Gastrocnemius medialis (tissue), 4 donors: ENCODE results near the gene TAS1R3. TPM values are rescaled to one million over a fixed set of nuclear protein-coding genes. Genes with fewer than 3 reads are reported as not detected.

ENCODE experiments used
- ATAC-seq, 2 donors: fragments of 150-250 bp; one replicate each; pipeline ENCODE4 v1.9.1; 2016
- DNase-seq, 2 donors: peaks; one replicate each; pipeline ENCODE4 v3.0.0-alpha.2; 2019
- H3K27ac ChIP-seq, 4 donors: fragments of 200-600 bp; sonication (generic); 1 replicate in 1 of 4; 2 replicates in 3 of 4; pipeline ENCODE4 v1.5.1; 2016 to 2018; ENCODE audit warnings: mild to moderate bottlenecking in 2 of 4, moderate library complexity in 1 of 4
- H3K27me3 ChIP-seq, 3 donors: fragments of 200-600 bp; sonication (generic) in 2 of 3; 1 replicate in 1 of 3; 2 replicates in 2 of 3; pipeline versions ENCODE4 v1.5.1 to v1.6.0; 2016 to 2019; ENCODE audit warnings: mild to moderate bottlenecking in 1 of 3, moderate library complexity in 1 of 3
- H3K36me3 ChIP-seq, 2 donors: fragments of 200-600 bp; sonication (generic) in 1 of 2; one replicate each; pipeline ENCODE4 v1.5.1; 2017 to 2018
- H3K4me1 ChIP-seq, 2 donors: fragments of 200-600 bp; sonication (generic) in 1 of 2; one replicate each; pipeline ENCODE4 v1.5.1; 2016 to 2017; ENCODE audit warnings: mild to moderate bottlenecking in 2 of 2
- H3K4me3 ChIP-seq, 4 donors: fragments of 200-600 bp; sonication (generic) in 3 of 4; 1 replicate in 1 of 4; 2 replicates in 3 of 4; pipeline ENCODE4 v1.5.1; 2016 to 2019; ENCODE audit warnings: mild to moderate bottlenecking in 2 of 4
- H3K9me3 ChIP-seq, 3 donors: fragments of 200-600 bp; sonication (generic) in 2 of 3; 1 replicate in 1 of 3; 2 replicates in 2 of 3; pipeline ENCODE4 v1.5.1; 2016 to 2019
- CTCF ChIP-seq, 5 experiments: fragments of 450-650 bp in 3 of 5; fragments of 200-600 bp in 2 of 5; sonication (generic) in 2 of 5; IDR thresholded peaks in 4 of 5; conservative IDR thresholded peaks in 1 of 5; 1 replicate in 4 of 5; 2 replicates in 1 of 5; pipeline ENCODE4 v1.5.1; 2016 to 2019; ENCODE audit warnings: antibody characterized with exemption in 5 of 5, mild to moderate bottlenecking in 3 of 5, moderate library complexity in 3 of 5
- POLR2A ChIP-seq, 2 donors: fragments of 450-650 bp; IDR thresholded peaks; one replicate each; pipeline ENCODE4 v1.6.1; 2017; ENCODE audit warnings: antibody characterized with exemption in 2 of 2, mild to moderate bottlenecking in 2 of 2, moderate library complexity in 2 of 2
- in situ Hi-C, 4 donors: fragments of 200-750 bp; cut with MboI; loops; one replicate each; pipeline versions ENCODE4 v1.15.0 to v1.8.0; 2017; ENCODE audit warnings: low sequenced_read_pairs in 4 of 4
- intact Hi-C: fragments of 100-400 bp; cut with DNase I; formaldehyde crosslinking; loops from one replicate; pipeline ENCODE4 v1.15.1; 2023; ENCODE audit warnings: low total_unique reads
- total RNA-seq, 4 donors: library from RNA; depleted of rRNA; stranded (reverse); fragments of >200 nt; gene quantifications; one replicate each; pipeline versions ENCODE4 v1.1.0 to v1.2.3, GENCODE V29; 2016

Gene TAS1R3
- total RNA-seq, 4 donors from 2014 or later: 0.20 to 0.44 TPM; not detected in 2

- Histone ChIP-seq H3K27me3 (no peaks in the 10 kb centered on the region), H3K4me3 (no peak overlapping the region), H3K27ac (no peak overlapping the region), H3K36me3 (peaks cover 0 to 8% of the 10 kb centered on the region in 2 donors), H3K9me3 (no peaks in the 10 kb centered on the region), H3K4me1 (no peaks in the 10 kb centered on the region)
- TF ChIP-seq POLR2A (IDR thresholded peaks at IDR 0.05) (no peak), CTCF (IDR thresholded peaks at IDR 0.05 in 4 of 5, conservative IDR thresholded peaks at IDR 0.05 in 1 of 5) (no peak)
- ATAC-seq (no peak), DNase-seq (no peak)
- in situ Hi-C loops (no loop called here), intact Hi-C loops (no loop called here)
Observed at GRCh38 chr1:1295154-1295923, 35.7 kb upstream of the TAS1R3 start.

- Histone ChIP-seq H3K4me1 (no peaks in the 10 kb centered on the region), H3K36me3 (peaks cover 0 to 8% of the 10 kb centered on the region in 2 donors)
- no peak for ATAC-seq
Observed at GRCh38 chr1:1296070-1297061, 34.7 kb upstream of the TAS1R3 start.

GRCh38 chr1:1297802-1298424 lies 33.2 kb upstream of the TAS1R3 start:
- no peak for ATAC-seq
- TF ChIP-seq CTCF (IDR thresholded peaks at IDR 0.05 in 4 of 5, conservative IDR thresholded peaks at IDR 0.05 in 1 of 5) (no peak), POLR2A (IDR thresholded peaks at IDR 0.05) (no peak)
- Histone ChIP-seq H3K4me3 (no peak overlapping the region), H3K27ac (no peak overlapping the region), H3K36me3 (peaks cover 0 to 8% of the 10 kb centered on the region in 2 donors), H3K4me1 (no peaks in the 10 kb centered on the region), H3K9me3 (no peaks in the 10 kb centered on the region), H3K27me3 (no peaks in the 10 kb centered on the region)
- intact Hi-C loops (no loop called here), in situ Hi-C loops (no loop called here)
- DNase-seq: no peak

More at GRCh38 chr1:1296070-1297061, 34.7 kb upstream of the TAS1R3 start:
- intact Hi-C loops: no loop called here
- Histone ChIP-seq H3K9me3 (no peaks in the 10 kb centered on the region), H3K27me3 (no peaks in the 10 kb centered on the region), H3K27ac (no peak overlapping the region), H3K4me3 (no peak overlapping the region)
- in situ Hi-C loops: no loop called here
- TF ChIP-seq POLR2A (IDR thresholded peaks at IDR 0.05) (no peak), CTCF (IDR thresholded peaks at IDR 0.05 in 4 of 5, conservative IDR thresholded peaks at IDR 0.05 in 1 of 5) (no peak)
- DNase-seq: no peak

GRCh38 chr1:1298861-1299685 lies 32.0 kb upstream of the TAS1R3 start:
- DNase-seq (no peak), ATAC-seq (no peak)
- no peak overlapping the region for H3K27ac ChIP-seq
- H3K9me3 ChIP-seq: no peaks in the 10 kb centered on the region
- in situ Hi-C loops: no loop called here
- H3K4me3 ChIP-seq: no peak overlapping the region
- TF ChIP-seq CTCF (IDR thresholded peaks at IDR 0.05 in 4 of 5, conservative IDR thresholded peaks at IDR 0.05 in 1 of 5): no peak
- no peak for TF ChIP-seq POLR2A (IDR thresholded peaks at IDR 0.05)
- no peaks in the 10 kb centered on the region for H3K27me3 ChIP-seq
- H3K36me3 ChIP-seq: peaks cover 0 to 8% of the 10 kb centered on the region in 2 donors
- H3K4me1 ChIP-seq: peaks cover 0 to 4% of the 10 kb centered on the region in 2 donors
- intact Hi-C loops: no loop called here
